Measurements from ENCODE around the gene PIAS4.

- no peak for TF ChIP-seq SALL2 (tag by site-specific recombination; IDR thresholded peaks at IDR 0.05; ENCODE audit: borderline replicate concordance)
- no peak; the same call in 1 of the 2 replicates for TF ChIP-seq KLF10 (tag by site-specific recombination; IDR thresholded peaks at IDR 0.05)
- TF ChIP-seq CTCF (tag by site-specific recombination; IDR thresholded peaks at IDR 0.05), result no peak
Observed at GRCh38 chr19:4007836-4008539, 452 bp downstream of the PIAS4 start.

All from HEK293 (cell line).